Measurements from ENCODE around the gene CCN2. TPM values are rescaled to one million over a fixed set of nuclear protein-coding genes. Genes with fewer than 3 reads are reported as not detected.

Gene CCN2
- total RNA-seq, 1 donor from 2014 or later = 33.5 TPM

DNA sequence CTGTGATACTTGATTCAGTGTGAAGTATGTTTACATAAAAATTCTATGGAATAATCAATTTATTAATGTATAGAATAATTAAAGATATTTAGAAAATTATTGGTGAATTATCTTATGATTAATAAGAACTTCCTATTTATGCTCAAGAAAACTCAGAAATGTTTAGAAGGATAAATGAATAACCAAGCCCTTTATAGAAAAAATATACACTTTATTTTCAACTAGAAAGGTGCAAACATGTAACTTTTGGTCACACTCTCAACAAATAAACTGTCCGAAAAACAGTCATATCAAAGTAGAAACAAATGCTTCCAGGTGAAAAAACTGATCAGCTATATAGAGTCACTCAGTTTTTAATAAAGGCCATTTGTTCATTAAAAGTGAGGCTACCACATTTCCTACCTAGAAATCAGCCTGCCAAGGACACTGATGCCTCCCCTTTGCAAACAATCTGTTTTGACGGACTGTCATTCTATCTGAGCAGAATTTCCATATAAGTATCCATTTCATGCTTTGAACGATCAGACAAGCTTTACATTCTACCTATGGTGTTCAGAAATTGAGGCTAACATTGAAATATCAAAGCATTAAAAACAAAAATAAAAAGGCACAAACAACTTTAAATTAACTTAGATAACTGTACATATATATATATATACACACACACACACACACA, 3.0 kb downstream of the CCN2 start:
- Mint-ChIP-seq H3K4me3 (ENCODE audit: low read depth) (no peak overlapping the region), H3K27ac (no peak overlapping the region), H3K36me3 (ENCODE audit: insufficient read depth) (peaks cover 13% of the 10 kb centered on the region), H3K27me3 (no peaks in the 10 kb centered on the region), H3K4me1 (ENCODE audit: low read depth) (peaks cover 16% of the 10 kb centered on the region), H3K9me3 (ENCODE audit: low read depth) (no peaks in the 10 kb centered on the region)
- no peak for DNase-seq (ENCODE audit: low spot score, unreplicated experiment)
- TF ChIP-seq CTCF (IDR thresholded peaks at IDR 0.05; ENCODE audit: unreplicated experiment) = no peak

DNA sequence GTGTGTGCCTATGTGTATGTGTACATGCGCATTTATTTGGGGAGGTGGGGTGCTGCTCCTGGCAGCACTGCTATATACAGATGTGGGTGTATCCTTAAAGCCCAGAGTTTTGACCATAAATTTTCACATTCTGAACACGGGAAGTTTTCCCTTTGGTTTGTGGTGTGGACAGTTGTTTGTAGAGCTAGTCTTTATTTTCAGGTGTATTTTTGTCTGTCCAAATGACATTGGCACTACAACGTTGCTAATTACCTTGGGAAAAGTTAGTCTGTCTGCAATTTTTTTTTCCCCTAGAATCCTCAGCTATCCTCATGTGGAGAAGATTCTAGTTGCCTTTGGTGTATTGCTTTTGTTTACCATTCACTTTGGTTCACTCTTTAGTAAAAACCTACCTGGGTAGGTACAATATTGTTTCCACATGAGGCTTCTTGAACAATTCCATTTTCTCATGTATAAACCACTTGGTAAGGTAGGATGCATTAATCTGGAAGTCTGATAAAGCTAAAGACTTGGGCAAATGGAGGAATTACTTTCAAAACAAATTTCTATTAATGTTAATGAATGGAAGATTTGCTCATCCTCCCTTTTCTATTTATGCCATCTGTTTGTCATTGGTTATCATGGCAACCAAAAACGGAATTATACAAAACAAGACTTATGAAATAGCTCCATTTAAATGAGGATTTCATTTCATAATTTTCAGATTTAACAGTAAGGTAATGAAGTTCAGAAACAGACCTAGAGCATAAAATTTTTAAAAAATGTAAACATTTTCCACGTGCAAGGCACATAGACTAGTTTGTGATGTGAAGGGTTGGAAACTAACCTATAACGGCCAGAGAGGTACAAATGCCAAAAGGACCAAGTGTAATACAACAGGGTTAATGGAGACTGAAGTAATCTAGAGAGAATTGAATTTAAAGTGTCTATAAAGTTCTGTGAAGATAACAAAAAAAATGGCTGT, 3.9 kb downstream of the CCN2 start:
- Mint-ChIP-seq H3K27ac (no peak overlapping the region), H3K9me3 (ENCODE audit: low read depth) (no peaks in the 10 kb centered on the region), H3K36me3 (ENCODE audit: insufficient read depth) (peaks cover 13% of the 10 kb centered on the region), H3K27me3 (no peaks in the 10 kb centered on the region), H3K4me1 (ENCODE audit: low read depth) (peaks cover 12% of the 10 kb centered on the region), H3K4me3 (ENCODE audit: low read depth) (no peak overlapping the region)
- no peak for TF ChIP-seq CTCF (IDR thresholded peaks at IDR 0.05; ENCODE audit: unreplicated experiment)
- DNase-seq (ENCODE audit: low spot score, unreplicated experiment) = no peak

- Mint-ChIP-seq H3K4me1 (ENCODE audit: low read depth) (peaks cover 6% of the 10 kb centered on the region), H3K27ac (no peak overlapping the region), H3K27me3 (no peaks in the 10 kb centered on the region), H3K9me3 (ENCODE audit: low read depth) (no peaks in the 10 kb centered on the region), H3K36me3 (ENCODE audit: insufficient read depth) (peaks cover 13% of the 10 kb centered on the region), H3K4me3 (ENCODE audit: low read depth) (no peak overlapping the region)
- TF ChIP-seq CTCF (IDR thresholded peaks at IDR 0.05; ENCODE audit: unreplicated experiment) = no peak
- DNase-seq (ENCODE audit: low spot score, unreplicated experiment) = no peak
These were observed 4.7 kb downstream of the CCN2 start for GRCh38 chr6:131946404-131946991.

DNA sequence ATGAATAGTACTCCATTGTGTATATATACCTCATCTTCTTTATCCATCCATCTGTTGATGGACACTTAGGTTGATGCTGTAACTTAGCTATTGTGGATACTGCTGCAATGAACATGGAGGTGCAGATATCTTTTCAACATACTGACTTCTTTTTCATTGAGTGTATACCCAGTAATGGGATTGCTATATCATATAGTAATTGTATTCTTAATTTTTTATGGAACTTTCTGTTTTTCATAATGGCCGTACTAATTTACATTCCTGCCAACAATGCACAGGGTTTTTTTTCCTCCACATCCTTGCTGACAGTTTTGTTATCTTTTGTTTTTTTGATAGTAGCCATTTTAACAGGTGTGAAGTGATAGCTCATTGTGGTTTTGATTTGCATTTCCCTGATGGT, 5.2 kb downstream of the CCN2 start:
- no peak for TF ChIP-seq CTCF (IDR thresholded peaks at IDR 0.05; ENCODE audit: unreplicated experiment)
- Mint-ChIP-seq H3K4me3 (ENCODE audit: low read depth) (no peak overlapping the region), H3K27ac (no peak overlapping the region), H3K9me3 (ENCODE audit: low read depth) (no peaks in the 10 kb centered on the region), H3K4me1 (ENCODE audit: low read depth) (peaks cover 4% of the 10 kb centered on the region), H3K36me3 (ENCODE audit: insufficient read depth) (peaks cover 13% of the 10 kb centered on the region), H3K27me3 (no peaks in the 10 kb centered on the region)
- no peak for DNase-seq (ENCODE audit: low spot score, unreplicated experiment)
